Hepatocyte (in vitro differentiated cells): ENCODE data around the gene PRR18. TPM values are rescaled to one million over a fixed set of nuclear protein-coding genes. Genes with fewer than 3 reads are reported as not detected.

Experiments
- DNase-seq: peaks from one replicate; pipeline ENCODE4 v3.0.0-alpha.2; 2016; ENCODE audit warnings: low spot score
- H2AFZ ChIP-seq: fragments of 200-600 bp; sonication (generic); 2 replicates; pipeline ENCODE4 v1.6.0; 2016; ENCODE audit warnings: antibody characterized with exemption, mild to moderate bottlenecking
- H3K27ac ChIP-seq: fragments of 200-600 bp; sonication (generic); 2 replicates; pipeline ENCODE4 v1.5.1; 2016; ENCODE audit warnings: mild to moderate bottlenecking
- H3K27me3 ChIP-seq: fragments of 200-600 bp; sonication (generic); 2 replicates; pipeline ENCODE4 v1.6.1; 2016
- H3K36me3 ChIP-seq: fragments of 200-600 bp; sonication (generic); replicated peaks from 2 replicates; pipeline ENCODE4 v1.5.1; 2016; ENCODE audit warnings: low read depth; ENCODE audit not compliant: insufficient read depth
- H3K4me1 ChIP-seq: fragments of 200-600 bp; sonication (generic); 2 replicates; pipeline ENCODE4 v1.5.1; 2016; ENCODE audit warnings: mild to moderate bottlenecking, moderate library complexity; ENCODE audit not compliant: insufficient read depth
- H3K4me2 ChIP-seq: fragments of 200-600 bp; sonication (generic); 2 replicates; pipeline ENCODE4 v1.6.0; 2016
- H3K4me3 ChIP-seq: fragments of 200-600 bp; sonication (generic); 2 replicates; pipeline ENCODE4 v1.5.1; 2016; ENCODE audit warnings: mild to moderate bottlenecking
- H3K79me2 ChIP-seq: fragments of 200-600 bp; sonication (generic); 2 replicates; pipeline ENCODE4 v1.6.0; 2017; ENCODE audit warnings: mild to moderate bottlenecking
- H3K9me2 ChIP-seq: fragments of 200-600 bp; sonication (generic); replicated peaks from 2 replicates; pipeline ENCODE4 v1.6.0; 2017; ENCODE audit warnings: mild to moderate bottlenecking; ENCODE audit not compliant: insufficient read depth
- H3K9me3 ChIP-seq: fragments of 200-600 bp; sonication (generic); 2 replicates; pipeline ENCODE4 v1.5.1; 2016; ENCODE audit warnings: low read depth, mild to moderate bottlenecking
- H4K20me1 ChIP-seq: fragments of 200-600 bp; sonication (generic); 2 replicates; pipeline ENCODE4 v1.6.0; 2016; ENCODE audit warnings: mild to moderate bottlenecking; ENCODE audit not compliant: insufficient read depth, poor library complexity, severe bottlenecking
- CTCF ChIP-seq: fragments of 200-600 bp; sonication (generic); IDR thresholded peaks from 2 replicates; pipeline ENCODE4 v1.5.1; 2016; ENCODE audit warnings: antibody characterized with exemption, mild to moderate bottlenecking; ENCODE audit not compliant: poor library complexity
- EZH2 ChIP-seq: fragments of 200-600 bp; sonication (generic); IDR thresholded peaks from 2 replicates; pipeline ENCODE4 v1.6.1; 2016; ENCODE audit warnings: antibody characterized with exemption, mild to moderate bottlenecking, borderline replicate concordance
- EZH2phosphoT487 ChIP-seq: fragments of 200-600 bp; sonication (generic); IDR thresholded peaks from one replicate; pipeline ENCODE4 v1.6.1; 2018; ENCODE audit warnings: antibody characterized with exemption, mild to moderate bottlenecking, low read depth, moderate library complexity; ENCODE audit not compliant: unreplicated experiment, severe bottlenecking
- WGBS: methylation state at CpG from one replicate; pipeline ENCODE4 v1.1.6; 2016; ENCODE audit warnings: low lambda C conversion rate; ENCODE audit errors: missing lambda C conversion rate; 5-methylcytosine and 5-hydroxymethylcytosine counted together
- polyA plus RNA-seq: library from polyadenylated mRNA; unstranded; fragments of >200 nt; fragmentation: Nextera tagmentation; extraction: Ambion mirVana; gene quantifications from 2 replicates; pipeline ENCODE4 v1.2.1, GENCODE V29; 2016
- total RNA-seq: library from RNA; depleted of rRNA; stranded (reverse); fragments of >200 nt; gene quantifications from 2 replicates; pipeline ENCODE4 v1.2.3, GENCODE V29; 2014

PRR18 gene
- total and polyA plus RNA-seq, 2 experiments from 2014 or later = 0.77 to 1.5 TPM

DNA sequence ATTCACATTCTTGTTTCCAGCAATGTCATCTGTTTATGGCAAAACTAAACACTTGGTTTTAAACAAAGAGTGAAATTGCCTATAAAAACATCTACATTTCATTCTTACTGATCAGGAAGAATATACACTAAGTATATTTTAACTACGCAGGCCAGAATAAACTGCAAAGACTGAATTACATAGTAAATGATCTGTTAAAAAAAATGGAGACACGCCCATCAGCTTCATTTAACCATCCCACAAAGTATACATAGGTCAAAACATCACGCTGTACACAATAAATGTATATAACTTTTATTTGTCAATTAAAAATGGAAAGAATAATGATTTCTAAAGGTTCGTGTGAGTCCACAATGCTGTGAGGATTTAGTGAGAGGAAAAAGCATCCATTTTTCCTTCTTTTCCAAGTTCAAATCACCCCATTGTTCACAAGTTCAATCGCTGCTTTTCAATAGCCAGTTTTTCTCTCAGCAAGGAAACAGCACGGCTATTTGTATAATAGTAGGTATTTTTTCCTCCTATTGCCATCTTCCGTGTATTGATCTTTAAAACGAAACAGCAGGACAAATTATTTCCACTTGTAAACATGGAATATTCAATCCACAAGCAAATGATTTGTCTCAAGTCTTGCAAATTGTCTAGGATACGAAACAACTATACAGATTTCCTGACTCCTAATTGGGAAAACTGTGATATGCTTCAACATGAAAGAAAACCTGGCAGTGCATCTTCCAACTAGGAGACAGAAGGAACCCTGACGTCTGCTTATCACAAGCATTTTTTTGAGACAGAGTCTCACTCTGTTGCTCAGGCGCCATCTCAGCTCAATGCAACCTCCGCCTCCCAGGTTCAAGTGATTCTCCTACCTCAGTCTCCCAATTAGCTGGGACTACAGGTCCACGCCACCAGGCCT lies 23.6 kb upstream of the PRR18 start:
- no peak overlapping the region for H2AFZ ChIP-seq
- peaks cover 89% of the 10 kb centered on the region for H3K79me2 ChIP-seq
- H3K9me3 ChIP-seq = no peaks in the 10 kb centered on the region
- no peak overlapping the region for H3K4me3 ChIP-seq
- no peak overlapping the region for H3K4me2 ChIP-seq
- WGBS = 82% methylated on average over 13 of the region's 13 CpGs
- H3K4me1 ChIP-seq = peaks cover 6% of the 10 kb centered on the region
- no peak overlapping the region for H3K27ac ChIP-seq
- no peaks in the 10 kb centered on the region for H3K9me2 ChIP-seq
- no peaks in the 10 kb centered on the region for H3K27me3 ChIP-seq
- peaks cover 63% of the 10 kb centered on the region for H4K20me1 ChIP-seq
- no peaks in the 10 kb centered on the region for H3K36me3 ChIP-seq
- TF ChIP-seq EZH2phosphoT487 (no peak), CTCF (no peak), EZH2 (no peak)
- no peak for DNase-seq

- 61% methylated on average over 11 of the region's 11 CpGs for WGBS
- no peak overlapping the region for H2AFZ ChIP-seq
- no peak for TF ChIP-seq EZH2phosphoT487
- TF ChIP-seq EZH2 = no peak
- no peak for TF ChIP-seq CTCF
- H3K4me2 ChIP-seq = no peak overlapping the region
- H3K9me3 ChIP-seq = no peaks in the 10 kb centered on the region
- no peaks in the 10 kb centered on the region for H3K36me3 ChIP-seq
- no peak overlapping the region for H3K4me3 ChIP-seq
- peak; percentile 41 for DNase-seq
- no peaks in the 10 kb centered on the region for H3K27me3 ChIP-seq
- H4K20me1 ChIP-seq = peaks cover 57% of the 10 kb centered on the region
- peaks cover 78% of the 10 kb centered on the region for H3K79me2 ChIP-seq
- H3K9me2 ChIP-seq = no peaks in the 10 kb centered on the region
- peaks cover 6% of the 10 kb centered on the region for H3K4me1 ChIP-seq
- no peak overlapping the region for H3K27ac ChIP-seq
These were observed 22.4 kb upstream of the PRR18 start for GRCh38 chr6:166330612-166331011.

DNA sequence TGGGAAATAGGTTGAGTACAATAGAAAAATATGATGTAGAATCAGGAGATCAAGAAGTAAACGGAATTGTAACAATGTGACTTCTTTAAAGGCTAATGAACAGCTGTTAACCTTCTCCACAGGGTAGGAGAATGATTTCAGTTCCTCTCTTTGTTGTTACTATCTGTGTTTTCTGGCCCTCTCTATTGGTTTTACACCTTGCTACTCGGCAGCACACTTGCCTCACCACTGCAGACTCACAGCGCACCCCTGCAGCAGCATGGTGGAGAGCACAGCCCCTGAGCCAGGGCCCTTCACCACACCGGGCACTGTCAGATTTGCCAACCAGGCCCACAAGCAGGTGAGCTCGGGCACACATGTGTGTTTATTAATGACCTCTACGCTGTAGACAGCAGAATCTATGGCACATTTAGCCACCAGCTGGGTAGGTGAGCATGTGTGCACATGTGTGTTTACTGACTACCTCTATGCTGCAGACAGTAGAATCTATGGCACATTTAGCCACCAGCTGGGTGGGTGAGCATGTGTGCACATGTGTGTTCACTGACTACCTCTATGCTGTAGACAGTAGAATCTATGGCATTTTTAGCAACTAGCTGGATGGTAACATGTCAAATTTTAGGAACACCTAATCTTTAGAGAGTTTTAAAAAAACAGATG lies 17.3 kb upstream of the PRR18 start:
- no peaks in the 10 kb centered on the region for H3K36me3 ChIP-seq
- TF ChIP-seq EZH2 = no peak
- TF ChIP-seq EZH2phosphoT487 = no peak
- TF ChIP-seq CTCF = no peak
- WGBS = 89% methylated on average over 6 of the region's 6 CpGs

More for the DNA sequence above, 17.3 kb upstream of the PRR18 start:
- Histone ChIP-seq H3K9me3 (no peaks in the 10 kb centered on the region), H2AFZ (no peak overlapping the region), H3K4me2 (no peak overlapping the region), H3K4me3 (no peak overlapping the region), H3K4me1 (no peaks in the 10 kb centered on the region), H3K27me3 (no peaks in the 10 kb centered on the region), H4K20me1 (peaks cover 13% of the 10 kb centered on the region), H3K27ac (no peak overlapping the region), H3K79me2 (peaks cover 29% of the 10 kb centered on the region), H3K9me2 (no peaks in the 10 kb centered on the region)
- no peak for DNase-seq
